HT-29 (cell line): ENCODE results near the gene MYOCOS. TPM values are rescaled to one million over a fixed set of nuclear protein-coding genes. Genes with fewer than 3 reads are reported as not detected.
"Not testable (repeated sequence)": the region's sequence is repeated elsewhere in the genome, so short reads cannot be mapped to it uniquely, and the experiment has no call there.

Experiments
- DNase-seq: peaks from one replicate; pipeline ENCODE4 v3.0.0-alpha.2; 2015; ENCODE audit warnings: low spot score
- total RNA-seq: library from RNA; depleted of rRNA; stranded (reverse); fragments of >200 nt; shearing (Covaris generic); gene quantifications from 2 replicates; pipeline ENCODE4 v1.2.3, GENCODE V29; 2014; rRNA removed

MYOCOS gene, protein sequence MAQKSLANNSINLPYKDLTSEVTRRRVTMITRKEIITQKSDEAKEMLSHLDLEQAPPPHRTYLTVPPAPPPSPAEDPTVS
- total RNA-seq = not detected in 2 replicates

DNA sequence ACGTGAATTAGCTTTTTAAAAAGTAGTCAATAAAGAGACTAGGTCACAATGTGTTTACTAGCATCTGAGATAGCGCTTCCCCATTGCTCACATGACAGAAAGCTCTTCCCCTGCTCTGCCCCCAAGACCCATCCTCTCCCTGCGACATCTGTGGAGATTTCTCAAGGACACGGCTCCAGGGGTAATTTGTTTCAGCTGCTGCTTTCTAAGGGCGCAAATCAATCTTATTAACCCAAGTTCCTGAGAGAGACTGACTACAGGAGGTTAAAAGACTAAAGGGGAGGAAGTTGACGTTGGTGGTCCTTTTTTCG, at the start of gene MYOCOS:
Gene MYOCOS, plus strand, starts transcription at position 92 of the 311 bp plus-strand sequence. CDS start 1,641 bp downstream, outside the sequence.
- DNase-seq = no peak

DNA sequence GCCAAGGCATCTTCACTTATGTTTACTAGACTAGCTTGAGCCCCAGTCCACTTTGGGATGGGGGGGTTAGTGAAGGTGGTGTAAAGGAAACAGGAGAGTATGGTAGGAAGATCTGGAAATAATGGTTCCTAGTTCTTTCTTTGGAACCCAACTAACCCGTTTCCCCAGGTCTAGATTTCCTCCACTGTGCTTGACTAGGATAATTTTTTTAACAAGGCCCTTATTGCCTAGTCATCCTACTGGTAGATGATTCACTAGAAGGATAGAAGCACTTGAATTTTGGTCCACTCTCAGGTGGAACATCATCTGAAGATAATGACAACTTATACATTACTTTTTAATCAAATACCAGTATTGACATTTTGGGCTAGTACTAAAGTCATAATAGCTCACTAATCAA, 45.9 kb upstream of the MYOCOS start:
- no peak for DNase-seq

DNA sequence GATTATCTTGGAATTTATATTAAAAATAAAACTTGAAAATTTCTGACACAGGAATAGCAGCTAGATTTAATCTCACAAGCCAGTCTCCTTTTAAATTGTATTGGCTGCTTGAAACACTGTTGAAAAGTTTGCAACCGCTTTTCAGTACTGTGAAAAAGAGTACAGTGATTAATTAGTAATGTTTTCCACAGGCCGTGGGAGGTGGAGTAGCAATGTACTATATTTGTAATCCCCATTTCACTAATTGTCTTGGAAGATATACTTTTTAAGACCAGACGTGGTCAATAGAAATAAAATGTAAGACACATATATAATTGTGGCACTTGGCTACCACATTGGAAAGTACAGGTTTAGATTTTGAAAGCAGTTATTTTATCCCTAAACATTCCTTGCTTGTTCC, 40.8 kb upstream of the MYOCOS start:
- DNase-seq = no peak

DNA sequence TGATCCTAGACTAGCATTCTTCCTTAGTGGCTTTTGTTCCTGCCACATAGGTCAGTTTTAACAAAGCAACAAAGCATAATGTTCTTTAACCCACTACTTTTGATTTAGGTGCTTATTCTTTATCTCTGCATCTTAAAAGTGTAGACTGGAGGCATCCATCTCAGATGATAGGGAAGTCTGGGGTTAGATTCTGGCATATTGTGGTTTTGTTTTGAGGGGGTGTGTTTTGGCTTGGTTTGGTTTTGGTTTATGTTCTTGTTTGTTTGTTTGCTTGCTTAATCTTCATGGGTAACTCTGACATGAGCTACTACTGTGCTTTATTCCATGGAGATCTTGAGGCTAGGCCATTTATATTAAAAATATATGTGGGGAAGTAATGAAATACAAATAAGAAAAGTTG, 40.3 kb upstream of the MYOCOS start:
- no peak for DNase-seq

DNA sequence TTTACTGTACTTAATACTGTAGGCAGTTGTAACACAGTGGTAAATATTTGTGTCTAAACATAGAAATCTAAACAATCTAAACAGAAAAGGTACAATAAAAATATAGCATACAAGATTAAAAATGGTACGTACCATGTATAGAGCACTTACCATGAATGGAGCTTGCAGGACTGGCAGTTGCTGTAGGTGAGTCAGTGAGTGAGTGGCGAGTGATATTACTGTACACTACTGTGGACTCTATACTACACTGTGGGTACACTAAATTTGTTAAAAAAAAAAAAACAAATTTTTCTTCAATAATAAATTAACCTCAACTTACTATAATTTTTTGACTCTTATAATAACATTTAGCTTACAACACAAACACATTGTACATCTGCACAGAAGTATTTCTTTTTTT, 39.5 kb upstream of the MYOCOS start:
- no peak for DNase-seq

DNA sequence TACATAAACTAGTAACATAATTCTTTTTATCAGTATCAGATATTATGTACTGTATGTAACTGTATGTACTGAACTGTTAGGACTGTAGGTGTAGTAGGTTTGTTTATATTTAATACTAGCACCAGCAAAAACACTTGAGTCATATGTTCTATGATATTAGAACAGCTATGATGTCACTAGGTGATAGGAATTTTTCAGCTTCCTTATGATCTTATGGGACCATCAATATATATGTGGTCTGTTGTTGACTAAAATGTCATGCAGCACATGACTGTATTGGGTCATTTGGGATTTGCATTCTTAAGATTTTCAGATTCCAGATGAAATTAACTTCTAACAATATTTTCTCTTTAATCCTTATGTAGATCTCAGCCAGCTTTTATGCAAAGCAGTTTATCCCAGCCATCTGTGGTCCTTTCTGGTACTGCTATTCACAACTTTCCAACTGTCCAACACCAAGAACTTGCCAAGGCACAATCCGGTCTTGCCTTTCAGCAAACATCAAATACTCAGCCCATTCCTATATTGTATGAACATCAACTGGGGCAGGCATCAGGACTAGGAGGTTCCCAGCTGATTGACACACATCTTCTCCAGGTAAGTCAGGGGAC, 38.3 kb upstream of the MYOCOS start:
- no peak for DNase-seq

DNA sequence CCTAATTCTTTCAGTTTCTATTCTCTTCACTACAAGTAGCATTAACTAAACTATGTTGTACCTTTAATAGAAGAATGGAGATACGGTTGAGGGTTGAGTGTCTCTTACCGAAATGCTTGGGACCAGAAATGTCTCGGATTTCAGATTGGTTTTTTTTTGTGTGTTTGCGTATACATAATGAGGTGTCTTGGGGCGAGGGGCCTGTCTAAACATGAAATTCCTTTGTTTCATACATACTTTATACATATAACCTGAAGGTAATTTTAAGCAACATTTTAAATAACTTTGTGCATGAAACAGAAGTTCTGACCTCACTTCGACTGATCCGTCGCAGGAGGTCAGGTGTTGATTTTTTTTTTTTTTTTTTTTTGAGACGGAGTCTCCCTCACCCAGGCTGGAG, 36.3 kb upstream of the MYOCOS start:
- DNase-seq = no peak

DNA sequence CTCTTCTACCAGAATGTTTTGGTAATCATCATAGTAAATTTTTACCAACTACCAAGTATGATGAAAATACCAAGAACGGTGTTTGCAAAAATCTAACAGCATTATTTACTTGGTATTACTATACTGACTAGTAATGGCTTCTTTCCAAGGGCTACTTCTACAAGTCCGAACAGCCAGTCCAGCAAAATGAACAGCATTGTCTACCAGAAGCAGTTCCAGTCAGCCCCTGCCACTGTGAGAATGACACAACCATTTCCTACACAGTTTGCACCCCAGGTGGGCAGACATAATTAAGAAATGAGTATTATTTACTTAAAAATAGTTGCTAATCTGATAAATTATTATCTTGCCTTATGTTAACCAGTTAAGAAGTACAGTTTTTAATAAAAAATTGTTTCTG, 33.8 kb upstream of the MYOCOS start:
- no peak for DNase-seq

DNA sequence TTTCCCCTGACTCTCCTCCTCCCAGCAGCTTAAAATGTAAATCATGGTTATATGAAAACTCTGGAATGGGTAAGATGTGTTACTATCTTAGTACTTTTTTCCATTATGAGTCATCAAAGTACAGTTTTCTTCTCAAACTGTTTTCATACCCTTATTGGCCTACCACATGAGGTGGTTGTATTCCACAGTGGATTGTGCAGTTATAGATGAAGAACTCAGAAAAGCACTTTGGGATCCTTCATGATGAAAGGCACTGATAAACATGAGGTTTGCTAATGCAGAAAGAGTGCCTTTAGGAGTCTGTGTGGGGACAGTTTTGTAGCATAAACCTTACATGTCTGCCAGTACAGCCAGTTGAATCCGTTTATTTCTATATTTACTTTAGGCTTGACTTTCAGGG, 32.0 kb upstream of the MYOCOS start:
- DNase-seq = no peak

DNA sequence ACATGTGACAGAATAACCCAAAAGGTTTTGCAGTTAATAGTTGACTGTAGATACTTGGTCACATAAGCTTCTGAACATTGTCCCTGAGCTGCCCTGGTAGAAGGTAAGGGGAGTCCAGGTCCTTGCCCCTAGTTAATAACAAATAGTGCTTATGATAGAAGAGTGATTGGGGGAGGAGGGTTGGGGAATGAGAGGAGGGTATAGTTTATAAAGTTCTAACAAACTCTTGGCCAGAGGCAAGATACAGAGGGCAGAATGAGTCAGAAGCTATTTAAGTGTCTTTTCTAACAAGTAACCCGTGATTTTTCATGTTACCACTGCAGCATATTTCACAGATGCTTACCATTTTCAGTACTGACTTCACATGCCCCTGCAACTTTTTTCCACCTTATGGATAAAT, 26.7 kb upstream of the MYOCOS start:
- no peak for DNase-seq

DNA sequence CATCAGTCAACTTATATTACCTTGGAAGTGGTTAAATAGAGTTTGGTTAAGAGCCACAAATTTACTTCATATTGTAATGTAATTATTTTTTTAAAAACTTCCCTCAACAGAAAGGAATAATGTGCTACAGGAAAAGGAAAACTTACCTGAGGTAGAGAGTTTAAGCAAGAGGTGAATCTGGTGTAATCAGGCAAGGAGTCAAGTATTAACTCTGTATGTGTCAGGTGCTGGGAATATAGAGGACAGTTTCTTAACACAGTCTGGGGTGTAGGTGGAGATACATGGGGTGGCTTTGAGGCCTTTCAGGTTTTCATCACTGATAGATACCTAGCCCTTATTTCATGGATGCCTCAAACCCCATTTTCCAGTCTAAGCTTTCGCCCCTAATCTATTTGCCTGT, 25.9 kb upstream of the MYOCOS start:
- no peak for DNase-seq

DNA sequence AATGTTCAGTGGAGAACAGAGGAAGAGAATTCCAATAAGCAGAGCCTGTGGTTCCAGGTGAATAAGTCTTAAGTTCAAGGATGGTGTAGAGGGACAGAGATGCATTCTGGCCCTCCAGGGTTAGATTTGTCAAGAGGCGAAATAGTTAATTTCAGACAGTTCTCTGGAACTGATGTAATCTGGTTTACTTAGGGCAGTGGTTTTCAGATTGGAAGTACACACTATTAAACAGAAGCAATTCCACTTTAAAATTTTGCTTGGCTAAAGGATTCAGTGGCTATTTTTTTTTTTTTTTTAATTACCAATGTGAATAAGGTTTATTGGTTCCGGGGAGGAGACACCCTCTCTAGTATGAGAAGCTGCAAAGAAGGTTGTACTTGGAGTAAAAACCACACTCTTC, 25.3 kb upstream of the MYOCOS start:
- DNase-seq = no peak

DNA sequence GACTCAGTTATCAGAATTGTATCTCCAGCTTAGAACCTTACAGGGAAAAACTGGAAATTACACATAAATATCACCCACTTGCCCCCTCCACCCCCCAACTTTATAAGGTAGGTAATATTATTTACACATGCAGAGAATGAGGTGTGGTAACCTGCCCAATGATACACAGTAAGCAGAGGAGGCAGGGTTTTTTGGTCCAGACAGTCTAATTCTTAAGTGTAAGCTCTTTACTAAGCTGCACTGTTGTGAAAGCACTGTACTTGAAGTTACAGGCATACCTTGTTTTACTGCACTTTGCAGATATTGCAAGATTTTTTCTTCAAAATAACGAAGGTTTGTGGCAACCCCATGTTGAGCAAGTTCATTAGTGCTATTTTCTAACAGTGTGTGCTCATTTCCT, 24.8 kb upstream of the MYOCOS start:
- no peak for DNase-seq

DNA sequence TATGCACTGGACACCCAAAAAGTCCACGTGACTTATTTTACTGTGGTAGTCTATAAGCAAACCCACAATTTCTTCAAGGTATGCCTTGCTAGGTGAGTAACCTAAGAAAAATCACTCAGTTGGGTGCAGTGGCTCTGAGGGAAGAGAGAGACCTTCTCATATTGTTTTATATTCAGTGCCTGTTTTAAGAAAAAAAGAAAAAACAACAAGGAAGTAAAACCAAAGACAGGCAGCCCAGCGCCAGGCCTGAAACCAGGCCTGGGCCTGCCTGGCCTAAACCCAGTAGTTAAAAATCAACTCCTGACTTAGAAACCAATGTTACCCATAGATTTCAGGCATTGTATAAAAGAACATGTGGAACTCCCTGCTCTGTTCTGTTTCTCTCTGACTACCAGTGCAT, 21.7 kb upstream of the MYOCOS start:
- not testable (repeated sequence) for DNase-seq

DNA sequence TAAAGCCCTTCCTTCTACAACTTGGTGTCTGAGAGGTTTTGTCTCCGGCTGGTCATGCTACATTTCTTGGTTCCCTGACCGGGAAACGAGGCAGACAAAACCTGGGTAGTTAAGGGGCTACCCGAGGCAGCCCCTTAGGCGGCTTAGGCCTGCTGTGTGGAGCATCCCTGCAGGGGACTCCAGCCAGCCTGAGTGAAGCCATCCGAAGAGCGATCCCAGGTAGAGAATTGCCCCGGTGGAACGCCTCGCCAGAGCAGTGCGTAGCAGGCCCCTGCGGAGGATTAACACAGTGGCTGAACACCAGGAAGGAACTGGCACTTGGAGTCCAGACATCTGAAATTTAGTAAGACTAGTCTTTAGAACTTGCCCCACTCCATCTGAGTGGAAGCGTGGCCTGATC, 21.2 kb upstream of the MYOCOS start:
- no peak for DNase-seq

DNA sequence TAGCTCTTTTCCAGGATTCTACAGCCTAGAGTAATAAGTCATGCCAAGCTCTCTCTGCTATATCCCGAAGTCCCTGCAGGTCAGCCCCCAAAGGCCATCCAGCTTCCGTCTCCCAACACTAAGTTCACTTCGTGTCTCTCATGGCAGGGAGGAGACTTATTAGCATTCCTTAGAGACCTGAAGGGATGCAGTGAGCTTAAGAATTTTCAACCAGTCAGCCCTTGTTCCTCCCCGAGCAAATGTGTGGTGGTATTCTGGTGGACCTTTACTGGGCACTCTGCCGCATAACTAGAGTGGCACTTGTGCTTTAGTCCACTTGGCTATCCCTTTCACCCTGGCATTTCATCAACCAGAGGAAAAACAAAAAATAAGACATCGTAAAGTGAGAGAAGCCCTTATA, 19.0 kb upstream of the MYOCOS start:
- not testable (repeated sequence) for DNase-seq

DNA sequence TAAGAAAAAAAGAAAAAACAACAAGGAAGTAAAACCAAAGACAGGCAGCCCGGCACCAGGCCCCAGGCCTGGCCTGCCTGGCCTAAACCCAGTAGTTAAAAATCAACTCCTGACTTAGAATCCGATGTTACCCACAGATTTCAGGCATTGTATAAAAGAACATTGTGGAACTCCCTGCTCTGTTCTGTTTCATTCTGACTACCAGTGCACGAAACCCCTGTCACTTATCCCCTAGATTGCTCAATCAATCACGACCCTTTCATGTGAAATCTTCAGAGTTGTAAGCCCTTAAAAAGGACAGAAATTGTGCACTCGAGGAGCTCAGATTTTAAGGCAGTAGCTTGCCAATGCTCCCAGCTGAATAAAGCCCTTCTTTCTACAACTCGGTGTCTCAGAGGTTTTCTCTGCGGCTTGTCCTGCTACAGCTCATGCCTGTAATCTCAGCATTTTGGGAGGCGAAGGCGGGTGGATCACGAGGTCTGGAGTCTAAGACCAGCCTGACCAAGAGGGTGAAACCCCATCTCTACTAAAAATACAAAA, 15.6 kb upstream of the MYOCOS start:
- no peak for DNase-seq

DNA sequence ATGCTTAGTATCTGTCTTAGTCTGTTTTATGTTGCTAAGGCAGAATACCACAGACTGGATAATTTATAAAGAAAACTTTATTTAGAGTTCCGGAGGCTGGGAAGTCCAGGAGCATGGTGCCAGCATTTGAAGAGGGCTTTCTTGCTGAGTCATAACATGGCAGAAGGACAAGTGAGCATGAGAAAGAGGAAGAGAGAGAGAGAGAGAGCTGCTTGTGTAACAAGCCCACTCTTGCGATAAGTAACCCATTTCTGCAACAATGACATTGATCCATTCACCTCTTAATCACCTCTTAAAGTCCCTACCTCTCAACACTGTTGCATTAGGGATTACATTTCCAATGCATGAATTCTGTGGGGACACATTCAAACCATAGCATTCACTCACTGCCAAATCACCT, 11.7 kb upstream of the MYOCOS start:
- DNase-seq = no peak

DNA sequence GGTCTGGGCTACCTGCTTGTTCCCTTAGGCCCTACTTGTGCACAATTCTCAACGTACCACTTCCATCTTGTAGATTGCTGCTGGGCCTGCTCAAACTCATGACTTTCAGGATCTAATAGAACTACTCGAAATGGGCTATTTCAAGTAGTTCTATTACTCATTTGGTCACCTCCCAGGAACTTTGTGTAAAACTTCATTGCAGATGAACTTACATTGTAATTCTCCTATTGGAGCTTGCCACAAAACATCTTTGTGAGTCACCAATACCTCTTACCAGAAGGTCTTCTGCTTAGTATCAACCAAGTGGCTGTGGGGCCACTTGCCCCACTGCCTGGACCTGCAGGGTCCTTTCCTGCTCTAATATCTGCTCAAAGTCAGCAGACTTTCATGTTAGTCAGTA, 10.7 kb upstream of the MYOCOS start:
- no peak for DNase-seq

DNA sequence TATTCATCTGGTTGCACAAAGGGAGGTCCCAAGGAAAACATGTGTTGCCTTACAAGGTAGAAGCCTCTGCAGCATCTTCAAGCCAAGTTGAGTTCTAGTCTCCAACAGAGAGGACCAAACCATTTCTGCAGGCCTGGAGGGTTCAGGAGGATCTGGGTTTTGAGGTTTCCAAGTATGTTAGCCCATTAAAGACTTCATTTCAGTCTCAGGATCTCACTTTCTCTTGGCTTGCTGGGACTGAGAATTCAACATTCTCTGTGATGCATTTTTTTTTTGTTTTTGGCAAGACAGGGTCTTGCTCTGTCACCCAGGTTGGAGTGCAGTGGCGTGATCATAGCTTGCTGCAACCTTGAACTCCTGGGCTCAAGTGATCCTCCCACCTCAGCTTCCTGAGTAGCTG, 8.8 kb upstream of the MYOCOS start:
- no peak for DNase-seq

DNA sequence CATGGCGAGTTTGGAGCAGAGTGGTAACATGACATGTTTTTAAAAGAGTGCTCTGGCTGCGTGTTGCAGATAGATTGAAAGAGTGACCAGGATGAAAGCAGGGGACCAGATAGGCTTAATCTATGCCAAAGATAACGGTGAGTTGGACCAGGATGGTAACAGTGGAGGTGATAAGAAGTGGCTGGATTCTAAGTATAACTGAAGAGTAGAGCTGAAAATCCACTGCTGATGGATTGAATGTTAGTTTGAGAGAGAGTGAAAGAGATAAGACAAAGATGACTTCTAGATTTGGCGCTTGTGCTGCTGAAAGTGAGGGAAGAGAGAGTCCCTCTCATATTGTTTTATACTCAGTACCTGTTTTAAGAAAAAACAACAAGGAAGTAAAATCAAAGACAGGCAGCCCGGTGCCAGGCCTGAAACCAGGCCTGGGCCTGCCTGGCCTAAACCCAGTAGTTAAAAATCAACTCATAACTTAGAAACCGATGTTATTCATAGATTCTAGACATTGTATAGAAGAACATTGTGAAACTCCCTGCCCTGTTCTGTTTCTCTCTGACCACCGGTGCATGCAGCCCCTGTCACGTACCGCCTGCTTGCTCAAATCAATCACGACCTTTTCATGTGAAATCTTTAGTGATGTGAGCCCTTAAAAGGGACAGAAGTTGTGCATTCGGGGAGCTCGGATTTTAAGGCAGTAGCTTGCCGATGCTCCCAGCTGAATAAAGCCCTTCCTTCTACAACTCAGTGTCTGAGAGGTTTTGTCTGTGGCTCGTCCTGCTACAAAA, 6.7 kb upstream of the MYOCOS start:
- DNase-seq = not testable (repeated sequence)

DNA sequence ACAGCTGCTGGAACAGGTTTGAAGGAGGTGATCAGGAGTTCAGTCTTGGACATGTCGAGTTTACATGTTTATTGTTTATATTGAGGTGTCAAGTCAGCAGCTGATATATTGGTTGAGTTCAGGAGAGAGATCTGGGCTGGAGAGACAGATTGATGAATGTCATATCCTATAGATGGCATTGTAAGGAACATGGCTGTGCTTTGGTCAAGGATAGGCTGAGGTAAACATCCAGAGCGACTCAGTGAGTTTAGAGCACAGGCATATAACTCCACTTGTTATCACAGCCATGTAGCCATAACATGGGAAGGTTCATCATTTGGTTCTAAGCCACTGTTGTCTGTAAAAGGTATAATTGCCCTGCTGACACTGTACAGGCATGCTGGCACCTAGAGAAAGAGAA, 5.5 kb upstream of the MYOCOS start:
- DNase-seq = no peak

DNA sequence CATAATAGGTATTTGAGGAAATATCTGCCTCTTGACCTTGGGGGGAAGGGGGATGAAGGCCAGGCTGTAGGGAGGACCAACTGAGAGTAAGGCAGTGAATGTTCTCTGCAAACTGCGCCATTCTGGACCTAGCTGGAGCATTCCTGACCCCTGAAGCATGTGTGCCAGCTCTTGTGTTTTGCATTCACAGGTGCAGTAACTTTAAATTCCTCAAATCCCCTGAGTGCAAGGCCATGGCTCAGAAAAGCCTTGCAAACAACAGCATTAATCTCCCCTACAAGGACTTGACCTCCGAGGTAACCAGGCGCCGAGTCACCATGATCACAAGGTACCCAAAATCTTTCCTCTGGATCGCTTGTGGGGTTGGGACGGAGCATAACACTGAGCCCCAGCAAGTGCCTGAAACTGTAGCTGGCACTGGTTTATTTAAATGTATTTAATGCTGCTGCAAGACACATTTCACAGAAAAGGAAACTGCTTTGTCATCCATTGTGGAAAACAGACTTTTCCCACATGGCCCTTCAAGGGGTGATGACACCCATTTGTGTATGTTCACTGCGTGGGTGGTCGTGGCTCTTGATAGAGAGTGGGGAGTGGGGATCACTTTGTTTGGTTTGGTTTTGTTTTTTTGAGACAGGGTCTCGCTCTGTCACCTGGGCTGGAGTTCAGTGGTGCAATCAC, 1.7 kb downstream of the MYOCOS start:
- no peak for DNase-seq
